Loucy (cell line): ENCODE results near the gene RDH14.

Experiments
- H2AFZ ChIP-seq: fragments of 200-600 bp; sonication (generic); 2 replicates; pipeline ENCODE4 v1.6.0; 2016; ENCODE audit warnings: antibody characterized with exemption, mild to moderate bottlenecking, low read length, moderate library complexity
- H3F3A ChIP-seq: fragments of 200-600 bp; 2 replicates; pipeline ENCODE4 v1.6.0; 2016; ENCODE audit warnings: antibody characterized with exemption, low read depth, mild to moderate bottlenecking
- H3K27me3 ChIP-seq: fragments of 200-600 bp; sonication (generic); 2 replicates; pipeline ENCODE4 v1.6.1; 2014; ENCODE audit warnings: low read length, mild to moderate bottlenecking; ENCODE audit not compliant: insufficient read depth, poor library complexity, severe bottlenecking
- H3K36me3 ChIP-seq: fragments of 200-600 bp; sonication (generic); 2 replicates; pipeline ENCODE4 v1.6.1; 2016; ENCODE audit warnings: low read length; ENCODE audit not compliant: insufficient read depth
- H3K4me1 ChIP-seq: fragments of 200-600 bp; sonication (generic); 2 replicates; pipeline ENCODE4 v1.5.1; 2014; ENCODE audit warnings: low read length, mild to moderate bottlenecking; ENCODE audit not compliant: insufficient read depth, poor library complexity, severe bottlenecking
- H3K4me2 ChIP-seq: fragments of 200-600 bp; sonication (generic); 2 replicates; pipeline ENCODE4 v1.6.0; 2014; ENCODE audit warnings: antibody characterized with exemption, low read length, low read depth, mild to moderate bottlenecking; ENCODE audit not compliant: poor library complexity, severe bottlenecking
- H3K4me3 ChIP-seq: fragments of 200-600 bp; sonication (generic); 2 replicates; pipeline ENCODE4 v1.5.1; 2014; ENCODE audit warnings: low read length, mild to moderate bottlenecking, mixed read lengths; ENCODE audit not compliant: poor library complexity, severe bottlenecking
- H3K79me2 ChIP-seq: fragments of 200-600 bp; sonication (generic); 2 replicates; pipeline ENCODE4 v1.6.1; 2014; ENCODE audit warnings: low read length; ENCODE audit not compliant: insufficient read depth
- H3K9ac ChIP-seq: fragments of 200-600 bp; sonication (generic); 2 replicates; pipeline ENCODE4 v1.6.0; 2014; ENCODE audit warnings: mild to moderate bottlenecking, low read depth, low read length, moderate library complexity; ENCODE audit not compliant: poor library complexity, severe bottlenecking
- H3K9me2 ChIP-seq: fragments of 200-600 bp; sonication (generic); replicated peaks from 2 replicates; pipeline ENCODE4 v1.6.1; 2016; ENCODE audit warnings: low read depth, low read length, mixed read lengths
- H3K9me3 ChIP-seq: fragments of 200-600 bp; sonication (generic); 2 replicates; pipeline ENCODE4 v1.6.1; 2014; ENCODE audit warnings: mild to moderate bottlenecking, antibody characterized with exemption, low read length, low read depth; ENCODE audit not compliant: insufficient read depth
- H4K20me1 ChIP-seq: fragments of 200-600 bp; sonication (generic); 2 replicates; pipeline ENCODE4 v1.6.0; 2014; ENCODE audit warnings: antibody characterized with exemption, low read length, mild to moderate bottlenecking; ENCODE audit not compliant: insufficient read depth, poor library complexity, severe bottlenecking
- EZH2phosphoT487 ChIP-seq: fragments of 200-600 bp; IDR thresholded peaks from 2 replicates; pipeline ENCODE4 v1.6.1; 2018; ENCODE audit warnings: antibody characterized with exemption, mild to moderate bottlenecking, moderate library complexity, borderline replicate concordance
- TF ChIP-seq, protein P1 (sequence below): fragments of 200-600 bp; sonication (generic); conservative IDR thresholded peaks from 2 replicates; pipeline ENCODE4 v1.5.1; 2014; ENCODE audit warnings: mild to moderate bottlenecking, antibody characterized with exemption, low read length

RDH14 gene

DNA sequence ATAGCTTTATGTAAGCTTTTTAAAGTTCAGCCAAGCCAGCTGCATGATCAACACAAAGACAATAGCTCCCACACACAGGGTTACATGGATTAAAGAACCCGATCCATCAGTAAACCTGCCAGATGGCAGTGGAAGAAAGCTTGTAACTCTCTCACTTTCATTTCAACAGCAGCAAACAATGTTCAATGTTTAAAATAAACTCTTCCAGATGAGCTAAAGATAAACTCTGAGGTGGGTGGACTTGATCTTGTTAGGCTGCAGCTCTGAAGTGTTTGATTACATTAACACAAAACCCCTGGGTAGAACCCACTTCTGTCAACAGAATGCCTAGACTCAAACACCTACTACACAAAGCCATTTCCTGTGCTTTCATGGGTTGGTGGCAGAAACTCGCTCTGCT is 13.9 kb downstream of the RDH14 start:
- no peaks in the 10 kb centered on the region for H3K9me3 ChIP-seq
- H3K4me1 ChIP-seq: peaks cover 15% of the 10 kb centered on the region
- H3K27me3 ChIP-seq: no peaks in the 10 kb centered on the region
- H3K9me2 ChIP-seq: no peaks in the 10 kb centered on the region
- TF ChIP-seq EZH2phosphoT487: no peak
- TF ChIP-seq, protein P1, sequence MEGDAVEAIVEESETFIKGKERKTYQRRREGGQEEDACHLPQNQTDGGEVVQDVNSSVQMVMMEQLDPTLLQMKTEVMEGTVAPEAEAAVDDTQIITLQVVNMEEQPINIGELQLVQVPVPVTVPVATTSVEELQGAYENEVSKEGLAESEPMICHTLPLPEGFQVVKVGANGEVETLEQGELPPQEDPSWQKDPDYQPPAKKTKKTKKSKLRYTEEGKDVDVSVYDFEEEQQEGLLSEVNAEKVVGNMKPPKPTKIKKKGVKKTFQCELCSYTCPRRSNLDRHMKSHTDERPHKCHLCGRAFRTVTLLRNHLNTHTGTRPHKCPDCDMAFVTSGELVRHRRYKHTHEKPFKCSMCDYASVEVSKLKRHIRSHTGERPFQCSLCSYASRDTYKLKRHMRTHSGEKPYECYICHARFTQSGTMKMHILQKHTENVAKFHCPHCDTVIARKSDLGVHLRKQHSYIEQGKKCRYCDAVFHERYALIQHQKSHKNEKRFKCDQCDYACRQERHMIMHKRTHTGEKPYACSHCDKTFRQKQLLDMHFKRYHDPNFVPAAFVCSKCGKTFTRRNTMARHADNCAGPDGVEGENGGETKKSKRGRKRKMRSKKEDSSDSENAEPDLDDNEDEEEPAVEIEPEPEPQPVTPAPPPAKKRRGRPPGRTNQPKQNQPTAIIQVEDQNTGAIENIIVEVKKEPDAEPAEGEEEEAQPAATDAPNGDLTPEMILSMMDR: no peak
- peak overlapping the region; percentile 42 for H2AFZ ChIP-seq
- peak overlapping the region; percentile 43 for H3K4me2 ChIP-seq
- H4K20me1 ChIP-seq: no peaks in the 10 kb centered on the region
- no peaks in the 10 kb centered on the region for H3K79me2 ChIP-seq
- H3K4me3 ChIP-seq: peak overlapping the region; percentile 22
- peak overlapping the region; percentile 4 for H3K9ac ChIP-seq
- H3F3A ChIP-seq: no peaks in the 10 kb centered on the region
- H3K36me3 ChIP-seq: no peaks in the 10 kb centered on the region

GRCh38 chr2:18545384-18545783 is 15.1 kb downstream of the RDH14 start:
- no peaks in the 10 kb centered on the region for H3K9me2 ChIP-seq
- H3K4me3 ChIP-seq: no peak overlapping the region
- H3K79me2 ChIP-seq: no peaks in the 10 kb centered on the region
- H3F3A ChIP-seq: no peaks in the 10 kb centered on the region
- no peak overlapping the region for H2AFZ ChIP-seq
- no peak overlapping the region for H3K4me2 ChIP-seq
- TF ChIP-seq, protein P1: no peak
- TF ChIP-seq EZH2phosphoT487: no peak
- no peaks in the 10 kb centered on the region for H3K36me3 ChIP-seq
- no peak overlapping the region for H3K9ac ChIP-seq
- H3K4me1 ChIP-seq: peaks cover 15% of the 10 kb centered on the region
- no peaks in the 10 kb centered on the region for H3K9me3 ChIP-seq
- no peaks in the 10 kb centered on the region for H3K27me3 ChIP-seq
- no peaks in the 10 kb centered on the region for H4K20me1 ChIP-seq

DNA sequence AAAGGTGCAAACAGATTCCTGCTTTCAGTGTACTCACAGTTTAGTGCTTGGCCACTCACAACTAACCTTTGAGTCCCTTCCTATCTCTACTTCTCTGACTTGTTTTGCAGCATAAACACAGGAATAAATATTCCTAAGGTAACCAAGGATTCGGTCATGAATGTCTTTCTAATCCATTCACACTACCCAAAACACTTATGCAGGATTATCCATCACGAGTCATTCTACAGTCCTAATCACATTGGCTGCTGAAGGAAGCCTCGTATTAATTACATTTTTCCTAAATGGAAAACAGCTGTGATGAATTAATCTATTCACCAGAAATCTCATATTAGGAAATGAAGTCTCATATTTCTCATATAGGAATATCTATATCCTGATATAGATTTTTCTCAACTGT is 16.3 kb downstream of the RDH14 start:
- H3K9me3 ChIP-seq: no peaks in the 10 kb centered on the region
- H3K79me2 ChIP-seq: no peaks in the 10 kb centered on the region
- no peak overlapping the region for H2AFZ ChIP-seq
- H3K27me3 ChIP-seq: no peaks in the 10 kb centered on the region
- no peak overlapping the region for H3K9ac ChIP-seq
- TF ChIP-seq, protein P1: no peak
- TF ChIP-seq EZH2phosphoT487: no peak
- H3K36me3 ChIP-seq: no peaks in the 10 kb centered on the region
- H3K9me2 ChIP-seq: no peaks in the 10 kb centered on the region
- peaks cover 15% of the 10 kb centered on the region for H3K4me1 ChIP-seq
- no peak overlapping the region for H3K4me2 ChIP-seq
- no peaks in the 10 kb centered on the region for H4K20me1 ChIP-seq
- H3F3A ChIP-seq: no peaks in the 10 kb centered on the region
- H3K4me3 ChIP-seq: no peak overlapping the region
